Activated CD4-positive, alpha-beta T cell treated with anti-CD3 and anti-CD28 coated beads, Interleukin-10, Interleukin-2, amounts not matched to agents 100 ng/mL and 50 ng/mL, durations not matched to agents 16 hours and 8 hours (primary cell): ENCODE measurements around the gene HYAL3.

Source experiments
- DNase-seq: peaks from one replicate; pipeline ENCODE4 v3.0.0-alpha.2; 2020

The HYAL3 gene

GRCh38 chr3:50298836-50299637 is at the start of gene HYAL3, which contains the start of gene NAA80:
TSS of gene HYAL3 (minus strand) at chr3:50299405. CDS start at chr3:50295602, 3,803 bp downstream.
TSS of gene NAA80 (minus strand) at chr3:50299405. CDS start at chr3:50297463, 1,942 bp downstream.
- peak; percentile 100 for DNase-seq

- DNase-seq: peak; percentile 76
Measured at GRCh38 chr3:50347187-50347813, 48.1 kb upstream of the HYAL3 start.

- DNase-seq: peak; percentile 87
Measured at GRCh38 chr3:50345586-50346234, 46.5 kb upstream of the HYAL3 start, which contains the start of gene ZMYND10. TSS of gene ZMYND10 (minus strand) at chr3:50345732. CDS start at chr3:50345579, 153 bp downstream.

GRCh38 chr3:50345008-50345407 is 45.8 kb upstream of the HYAL3 start:
- DNase-seq: no peak

GRCh38 chr3:50342813-50343633 is 43.8 kb upstream of the HYAL3 start:
- no peak for DNase-seq

GRCh38 chr3:50341996-50342650 is 42.9 kb upstream of the HYAL3 start:
- DNase-seq: no peak

GRCh38 chr3:50341537-50341936 is 42.3 kb upstream of the HYAL3 start:
- DNase-seq: no peak

- DNase-seq: peak; percentile 91
Measured at GRCh38 chr3:50340448-50341329, 41.5 kb upstream of the HYAL3 start, which contains the start of gene RASSF1. TSS of gene RASSF1 (minus strand) at chr3:50340836. CDS start at chr3:50340805, 31 bp downstream.

- no peak for DNase-seq
Measured at GRCh38 chr3:50340147-50340447, 40.9 kb upstream of the HYAL3 start.

GRCh38 chr3:50339485-50340146 is 40.4 kb upstream of the HYAL3 start:
- no peak for DNase-seq

GRCh38 chr3:50338965-50339364 is 39.8 kb upstream of the HYAL3 start:
- DNase-seq: no peak

- DNase-seq: peak; percentile 100
Measured at GRCh38 chr3:50337175-50337861, 38.1 kb upstream of the HYAL3 start.

GRCh38 chr3:50336452-50337174 is 37.4 kb upstream of the HYAL3 start:
- no peak for DNase-seq

GRCh38 chr3:50334339-50335075 is 35.3 kb upstream of the HYAL3 start:
- no peak for DNase-seq

GRCh38 chr3:50333744-50334328 is 34.6 kb upstream of the HYAL3 start:
- peak; percentile 38 for DNase-seq

- no peak for DNase-seq
Measured at GRCh38 chr3:50331364-50331907, 32.2 kb upstream of the HYAL3 start.

- DNase-seq: no peak
Measured at GRCh38 chr3:50330330-50330729, 31.1 kb upstream of the HYAL3 start.
